GM18873 (cell line): Measurements from ENCODE around the gene FKBP1A.

Experiments
- ATAC-seq: cut with Tn5 transposase; IDR thresholded peaks from one replicate; pipeline ENCODE4 v1.9.1; 2021; ENCODE audit warnings: mild to moderate bottlenecking, moderate library complexity, moderate number of reproducible peaks; ENCODE audit not compliant: unreplicated experiment, low FRiP score

FKBP1A gene

DNA sequence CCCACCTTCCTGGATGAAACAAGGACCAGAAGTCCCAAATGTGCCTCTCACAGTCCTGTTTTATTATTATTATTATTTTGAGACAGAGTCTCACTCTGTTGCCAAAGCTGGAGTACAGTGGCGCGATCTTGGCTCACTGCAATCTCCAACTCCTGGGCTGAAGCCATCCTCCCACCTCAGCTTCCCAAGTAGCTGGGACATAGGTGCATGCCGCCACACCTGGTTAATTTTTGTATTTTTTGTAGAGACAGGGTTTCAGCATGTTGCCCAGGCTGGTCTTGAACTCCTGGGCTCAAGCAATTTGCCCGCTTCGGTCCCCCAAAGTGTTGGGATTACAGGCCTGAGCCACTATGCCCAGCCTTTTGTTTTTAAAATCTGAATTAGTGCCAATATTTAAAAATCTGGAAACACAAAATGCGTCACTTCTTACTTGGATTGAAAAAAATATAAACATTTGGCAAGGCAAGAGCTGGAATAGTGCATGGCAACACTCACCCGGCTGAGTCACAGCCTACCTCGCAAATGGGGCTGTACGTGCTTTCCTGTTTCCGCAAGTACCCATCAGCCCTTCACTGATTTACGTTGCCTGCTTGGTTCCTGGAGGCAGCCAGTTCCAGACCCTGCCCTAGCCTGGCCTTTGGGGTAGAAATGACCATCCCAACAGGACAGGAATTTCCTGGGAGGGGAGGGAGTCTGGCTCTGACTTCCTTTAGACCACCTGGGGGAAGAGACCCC lies 70.2 kb downstream of the FKBP1A start:
- ATAC-seq, result no peak

DNA sequence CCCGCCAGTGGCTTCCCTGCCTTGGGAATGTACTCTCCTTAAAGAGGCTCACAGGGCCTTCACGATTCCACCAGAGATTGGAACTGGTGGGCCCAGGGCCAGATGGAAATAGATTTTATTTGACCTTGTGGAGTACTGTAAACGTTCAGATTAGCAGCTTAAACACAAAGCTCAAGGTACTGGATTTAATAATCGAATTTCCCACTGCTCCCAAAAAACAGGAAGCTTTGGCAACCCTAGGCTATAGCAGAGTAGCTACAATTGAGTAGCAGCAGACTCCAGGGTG lies 71.3 kb downstream of the FKBP1A start:
- no peak for ATAC-seq

DNA sequence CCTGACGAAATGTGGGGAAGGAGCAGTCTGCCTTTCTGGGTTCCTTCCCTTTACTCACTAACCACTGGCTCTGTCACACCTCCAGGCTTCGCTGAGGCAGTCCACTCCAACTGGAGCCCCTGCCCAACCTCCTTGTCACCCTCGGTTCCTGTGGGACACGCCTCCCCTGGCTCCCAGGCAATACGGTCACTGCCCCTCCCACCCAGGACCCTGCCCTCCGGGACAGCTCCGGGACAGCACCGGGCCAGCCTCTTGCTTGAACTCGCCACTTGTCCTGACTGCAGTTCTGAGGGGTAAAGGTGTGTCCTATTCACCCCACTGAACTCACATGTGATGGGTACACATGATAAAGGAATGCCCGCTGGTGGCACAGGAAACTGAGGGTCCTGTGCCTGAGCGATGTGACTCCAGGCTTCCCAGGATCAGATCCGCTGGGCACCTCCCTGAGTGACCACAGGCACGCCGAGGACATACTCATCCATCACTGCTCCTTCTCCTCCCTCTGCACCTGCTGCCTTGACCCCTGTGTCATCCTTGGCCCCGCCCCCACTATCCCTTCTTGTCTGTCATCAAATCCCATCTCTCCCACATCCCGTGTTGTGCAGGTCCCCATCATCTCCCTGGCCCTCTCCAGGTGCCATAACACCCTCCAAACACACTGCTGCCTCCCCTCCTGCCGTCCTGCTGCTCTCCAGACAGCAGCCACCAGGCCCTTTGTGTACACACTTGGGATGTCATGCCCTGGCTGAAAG lies 71.8 kb downstream of the FKBP1A start:
- no peak for ATAC-seq

DNA sequence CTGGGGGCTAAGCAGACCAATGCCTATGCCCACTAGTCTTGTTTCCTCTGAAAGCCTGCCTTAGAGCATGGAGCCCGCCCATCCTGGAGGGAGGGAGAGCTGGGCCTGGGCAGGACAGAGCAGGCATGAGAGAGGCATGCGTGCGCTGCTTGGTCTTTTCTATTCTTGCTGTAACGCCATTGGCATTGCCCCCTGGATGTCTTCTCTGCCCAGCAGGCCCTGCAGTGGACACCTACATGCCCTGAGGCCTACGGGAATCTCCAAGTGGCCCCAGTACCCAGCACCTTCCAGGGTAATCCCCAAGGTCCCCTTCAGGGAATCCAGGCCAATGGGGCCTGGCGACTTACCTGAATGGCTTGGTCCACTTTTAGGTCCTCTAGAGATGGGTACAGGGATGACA lies 72.8 kb downstream of the FKBP1A start:
- no peak for ATAC-seq

DNA sequence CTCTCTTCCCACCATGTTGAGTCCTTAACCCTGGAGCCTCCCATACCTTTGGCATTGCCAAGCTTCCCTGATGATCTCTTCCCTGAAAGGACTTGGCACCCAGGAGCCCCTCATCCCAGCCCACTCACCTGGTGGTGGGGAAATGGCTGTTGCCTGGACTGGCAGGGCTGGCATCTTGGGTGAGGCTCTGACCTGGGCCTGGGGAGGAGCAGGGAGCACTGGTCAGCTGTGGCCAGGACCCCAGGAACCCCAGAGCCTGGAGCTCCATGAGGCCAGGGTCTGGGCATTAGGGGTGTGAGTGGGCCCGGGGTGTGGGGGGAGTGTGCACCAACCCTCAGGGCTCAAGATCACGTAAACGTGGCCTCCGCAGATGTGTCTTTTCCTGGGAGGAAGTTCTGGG lies 73.4 kb downstream of the FKBP1A start:
- no peak for ATAC-seq

DNA sequence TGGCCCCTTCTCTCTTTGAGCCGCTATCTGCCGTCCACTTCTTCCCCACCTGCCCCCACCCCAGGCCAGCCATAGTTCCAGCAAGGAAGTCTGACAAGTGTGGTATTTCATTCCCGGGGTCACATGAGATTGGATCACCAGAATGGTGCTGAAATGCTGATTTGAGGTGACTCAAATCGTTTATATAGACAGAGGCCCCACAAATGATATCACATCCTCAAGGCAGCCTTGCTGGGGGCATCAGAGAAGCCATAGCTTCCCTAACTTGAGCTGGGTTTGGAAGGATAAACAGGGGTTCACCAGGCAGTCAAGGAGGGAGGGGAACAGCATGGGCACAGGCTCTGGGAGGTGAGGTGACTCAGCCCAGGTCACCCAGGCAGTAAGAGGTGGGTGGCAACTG lies 73.8 kb downstream of the FKBP1A start:
- ATAC-seq, result no peak
